Left ventricle myocardium inferior (tissue), 1 donor: Measurements from ENCODE around the gene SUN5. TPM values are rescaled to one million over a fixed set of nuclear protein-coding genes. Genes with fewer than 3 reads are reported as not detected.

Experiments used
- DNase-seq: peaks from one replicate; pipeline ENCODE4 v3.0.0-alpha.2; 2020
- H3K27ac ChIP-seq: fragments of 200-600 bp; replicated peaks from 2 replicates; pipeline ENCODE4 v1.8.0; 2021
- H3K27me3 ChIP-seq: fragments of 200-600 bp; 2 replicates; pipeline ENCODE4 v1.8.0; 2021; ENCODE audit warnings: low read depth
- H3K36me3 ChIP-seq: fragments of 200-600 bp; 2 replicates; pipeline ENCODE4 v1.8.0; 2021
- H3K4me1 ChIP-seq: fragments of 200-600 bp; 2 replicates; pipeline ENCODE4 v1.8.0; 2021
- H3K4me3 ChIP-seq: fragments of 200-600 bp; 2 replicates; pipeline ENCODE4 v1.8.0; 2021; ENCODE audit warnings: mild to moderate bottlenecking, moderate library complexity
- H3K9me3 ChIP-seq: fragments of 200-600 bp; replicated peaks from 2 replicates; pipeline ENCODE4 v1.8.0; 2021
- CTCF ChIP-seq: fragments of 200-600 bp; IDR thresholded peaks from 2 replicates; pipeline ENCODE4 v1.8.0; 2021; ENCODE audit warnings: antibody characterized with exemption, mild to moderate bottlenecking, borderline replicate concordance
- intact Hi-C: fragments of 100-400 bp; cut with micrococcal nuclease; formaldehyde crosslinking; loops from one replicate; pipeline ENCODE4 v1.11.0; 2022
- total RNA-seq: library from RNA; stranded (reverse); fragmentation: NEBNext Ultra II Directional; extraction: Animal tissue kit (Norgen Biotek cat#: 25700); gene quantifications from one replicate; pipeline ENCODE4 v1.2.1, GENCODE V29; 2021
- donor health status: DM: no; HTN: yes; CAD: no; lungs with severe emphysema.

SUN5 gene
- total RNA-seq, 1 donor from 2014 or later = not detected

- no peak for TF ChIP-seq CTCF
- Histone ChIP-seq H3K4me1 (peaks cover 25% of the 10 kb centered on the region), H3K27ac (peak overlapping the region; percentile 81), H3K9me3 (no peaks in the 10 kb centered on the region), H3K4me3 (no peak overlapping the region), H3K27me3 (no peaks in the 10 kb centered on the region), H3K36me3 (no peaks in the 10 kb centered on the region)
- intact Hi-C loops = no loop called here
- no peak for DNase-seq
These were observed 32.5 kb downstream of the SUN5 start for GRCh38 chr20:32971703-32972161.

- DNase-seq = no peak
- intact Hi-C loops = no loop called here
- H3K4me3 ChIP-seq = no peak overlapping the region
- TF ChIP-seq CTCF = no peak
- H3K27ac ChIP-seq = peak overlapping the region; percentile 81
- H3K27me3 ChIP-seq = peaks cover 7% of the 10 kb centered on the region
- H3K4me1 ChIP-seq = peaks cover 25% of the 10 kb centered on the region
- H3K9me3 ChIP-seq = no peaks in the 10 kb centered on the region
- no peaks in the 10 kb centered on the region for H3K36me3 ChIP-seq
These were observed 33.3 kb downstream of the SUN5 start for GRCh38 chr20:32970973-32971300.

GRCh38 chr20:32970115-32970972 lies 33.9 kb downstream of the SUN5 start:
- peaks cover 25% of the 10 kb centered on the region for H3K4me1 ChIP-seq
- H3K27me3 ChIP-seq = peaks cover 10% of the 10 kb centered on the region
- H3K27ac ChIP-seq = peak overlapping the region; percentile 81
- no peak for TF ChIP-seq CTCF
- intact Hi-C loops = no loop called here
- DNase-seq = no peak
- H3K9me3 ChIP-seq = no peaks in the 10 kb centered on the region
- no peak overlapping the region for H3K4me3 ChIP-seq
- no peaks in the 10 kb centered on the region for H3K36me3 ChIP-seq

- DNase-seq = no peak
These were observed 34.7 kb downstream of the SUN5 start for GRCh38 chr20:32969356-32970114.

More at GRCh38 chr20:32969356-32970114, 34.7 kb downstream of the SUN5 start:
- H3K27ac ChIP-seq = no peak overlapping the region
- H3K36me3 ChIP-seq = no peaks in the 10 kb centered on the region
- H3K4me1 ChIP-seq = peaks cover 25% of the 10 kb centered on the region
- no peaks in the 10 kb centered on the region for H3K9me3 ChIP-seq
- TF ChIP-seq CTCF = no peak
- intact Hi-C loops = no loop called here
- no peak overlapping the region for H3K4me3 ChIP-seq
- H3K27me3 ChIP-seq = peaks cover 14% of the 10 kb centered on the region
